GM19240 (cell line): Measurements from ENCODE around the gene VPS16.

ENCODE experiments used
- DNase-seq: peaks from one replicate; pipeline ENCODE4 v3.0.0; 2011; ENCODE audit warnings: low spot score; ENCODE audit not compliant: insufficient read length

VPS16 gene

DNA sequence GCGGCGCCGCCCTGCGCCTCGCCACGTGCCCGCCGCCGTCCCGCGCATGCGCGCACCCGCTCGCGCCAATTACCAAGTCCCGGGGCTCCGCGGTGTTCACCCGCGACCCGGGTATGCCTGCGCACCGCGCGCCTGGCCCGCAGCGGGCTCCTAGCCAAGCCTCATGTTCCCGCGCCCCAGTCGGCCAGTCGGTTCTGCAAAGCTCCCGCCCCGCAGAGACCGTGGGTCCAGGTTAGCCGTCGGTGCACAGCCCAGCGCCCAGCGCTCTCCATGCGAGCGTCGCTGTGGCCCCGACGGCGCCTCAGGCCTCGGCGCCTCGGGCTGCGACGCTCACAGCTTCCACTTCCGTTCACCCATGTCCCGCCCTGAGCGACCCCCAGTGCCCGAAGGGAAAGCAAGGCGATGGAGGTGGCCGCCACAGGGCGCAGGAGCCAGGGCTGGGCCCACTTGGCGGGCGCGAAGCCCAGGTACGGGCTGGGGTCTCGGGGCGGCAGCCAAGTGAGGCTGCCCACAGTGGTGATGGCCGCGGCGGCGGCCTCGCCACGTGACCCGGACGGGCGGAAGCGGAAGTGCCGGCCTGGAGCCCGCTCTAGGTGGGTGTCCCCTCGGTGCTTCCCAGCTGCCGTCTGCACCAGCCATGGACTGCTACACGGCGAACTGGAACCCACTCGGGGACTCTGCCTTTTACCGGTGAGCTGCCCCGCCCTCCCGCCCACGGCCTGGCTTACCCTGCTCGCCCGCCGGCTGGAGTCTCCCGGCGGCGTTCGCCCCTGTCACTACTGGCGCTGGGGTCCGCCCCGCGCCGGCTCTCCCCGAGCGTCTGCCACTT lies at the start of gene VPS16, which contains the start of gene PCED1A:
VPS16 (plus strand) TSS at position 608 of the 829 bp plus-strand sequence; CDS start at position 638, 30 bp downstream.
PCED1A (minus strand) TSS at position 518 of the 829 bp plus-strand sequence. CDS start 743 bp downstream, outside the sequence.
- peak; percentile 98 for DNase-seq

DNA sequence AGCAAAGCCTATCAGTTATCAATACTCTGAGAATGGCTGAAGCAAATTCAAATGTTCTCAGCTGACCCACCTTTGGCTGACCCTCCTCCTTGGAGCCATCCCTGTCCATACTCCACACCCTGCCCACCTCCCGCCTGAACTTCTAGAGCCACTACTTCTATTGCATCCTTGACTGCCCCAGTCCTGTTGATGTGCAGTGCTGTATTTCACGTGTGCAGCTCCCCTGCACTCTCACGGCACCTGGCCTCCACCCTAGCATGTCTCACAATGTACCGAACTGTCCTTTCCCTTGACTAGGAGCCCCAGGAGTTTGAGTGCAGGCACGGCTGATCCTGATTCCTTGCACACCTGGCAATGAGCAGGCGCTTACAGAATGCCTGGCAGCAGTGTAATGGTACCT lies 47.1 kb upstream of the VPS16 start:
- DNase-seq: no peak

DNA sequence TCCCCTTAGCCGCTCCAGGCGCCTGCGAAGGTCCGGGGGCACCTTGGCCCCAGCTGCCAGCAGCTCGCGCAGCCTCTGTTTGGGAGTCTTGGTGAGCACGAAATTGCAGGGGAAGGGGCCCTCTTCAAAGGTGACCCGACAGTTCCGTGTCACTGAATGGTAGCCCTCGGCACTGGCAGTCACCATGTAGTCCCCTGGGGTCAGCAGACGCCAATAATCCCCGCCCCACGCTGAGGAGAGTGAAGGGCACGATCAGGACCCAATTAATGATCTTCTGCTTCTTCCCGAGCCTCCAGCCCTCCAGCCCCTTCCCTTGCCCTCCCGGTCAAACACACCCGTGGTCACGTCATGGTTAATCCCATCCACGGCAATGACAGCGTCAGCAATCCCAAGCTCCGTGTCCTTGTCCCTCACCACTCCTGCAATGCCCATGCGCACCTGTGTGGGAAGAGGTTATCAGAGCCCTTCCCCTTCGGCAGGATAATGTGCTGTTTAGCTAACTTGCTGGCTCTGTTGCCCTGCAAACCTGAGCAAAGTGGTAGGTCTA lies 46.3 kb upstream of the VPS16 start:
- no peak for DNase-seq

DNA sequence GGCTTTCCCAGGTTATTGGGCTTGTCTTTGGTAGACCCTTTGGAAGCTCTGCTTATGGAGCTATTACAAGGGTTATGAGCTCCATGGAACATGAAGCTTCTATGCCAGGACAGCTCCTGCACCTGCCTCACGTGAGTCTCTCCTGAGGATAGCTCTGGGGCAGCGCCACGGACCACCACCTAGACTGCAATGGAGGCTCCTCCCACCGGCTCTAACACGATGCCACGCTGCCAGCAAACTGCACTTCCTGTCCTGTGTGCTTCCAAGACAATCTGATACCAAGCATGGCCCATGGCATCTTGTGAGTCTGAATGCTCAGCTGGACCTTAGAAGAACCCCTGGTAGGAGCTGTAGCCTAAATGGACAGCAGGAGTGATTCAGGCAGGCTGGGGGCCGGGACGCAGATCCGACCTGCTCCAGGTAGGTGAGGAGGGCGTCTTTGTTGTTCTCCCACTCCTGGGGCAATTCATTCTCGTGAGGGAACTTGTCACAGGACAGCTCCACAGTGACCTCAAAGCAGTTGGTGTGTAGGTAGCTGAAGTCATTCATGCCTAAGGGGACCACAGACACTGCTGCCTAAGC lies 45.6 kb upstream of the VPS16 start:
- no peak for DNase-seq

DNA sequence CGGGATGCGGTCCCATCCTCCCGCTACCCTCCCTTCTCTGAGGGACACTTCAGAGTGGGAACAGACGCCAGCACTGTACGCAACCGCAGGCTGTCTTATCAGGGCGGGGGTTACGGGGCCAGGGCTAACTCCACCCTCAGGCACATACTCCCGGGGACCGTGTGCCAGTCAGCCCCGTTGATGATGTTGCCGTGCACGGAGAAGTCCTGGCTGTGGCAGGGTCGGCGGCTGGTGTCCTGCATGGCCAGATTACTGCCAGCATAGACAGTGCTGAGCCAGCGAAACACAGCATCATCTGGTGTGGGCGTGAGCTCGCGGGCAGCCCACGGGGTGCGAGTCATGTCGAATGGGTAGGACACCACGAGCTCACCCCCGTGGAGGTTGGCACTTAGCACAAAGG lies 45.1 kb upstream of the VPS16 start:
- no peak for DNase-seq

DNA sequence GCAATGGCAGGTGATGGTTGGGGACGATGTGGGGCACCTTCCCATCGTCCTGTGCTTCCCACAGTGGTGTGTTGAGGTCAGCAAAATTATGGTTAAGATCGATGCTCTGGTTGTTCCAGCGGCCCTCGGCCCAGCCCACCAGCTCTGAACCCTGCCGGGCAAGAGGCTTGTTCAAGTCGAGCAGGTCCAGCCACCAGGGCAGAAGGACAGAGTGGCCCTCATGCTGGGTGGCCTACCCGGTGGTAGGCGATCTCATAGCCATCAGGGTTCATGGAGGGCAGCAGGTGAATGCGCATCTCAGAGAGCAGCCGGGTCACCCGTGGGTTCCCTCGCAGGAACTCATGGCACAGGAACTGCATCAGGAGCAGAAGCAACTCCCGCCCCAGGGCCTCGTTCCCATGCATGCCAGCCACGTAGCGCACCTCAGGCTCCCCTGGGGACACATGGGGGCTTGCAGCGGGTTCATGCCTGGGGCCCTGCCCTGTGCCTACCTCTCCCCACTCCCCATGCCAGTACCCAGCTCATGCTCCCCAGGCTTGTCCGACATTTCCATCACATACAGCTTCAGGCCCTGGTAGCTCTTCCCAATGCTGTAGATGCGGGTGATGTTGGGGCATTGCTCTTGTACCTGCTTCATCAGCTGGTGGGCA lies 44.4 kb upstream of the VPS16 start:
- no peak for DNase-seq

DNA sequence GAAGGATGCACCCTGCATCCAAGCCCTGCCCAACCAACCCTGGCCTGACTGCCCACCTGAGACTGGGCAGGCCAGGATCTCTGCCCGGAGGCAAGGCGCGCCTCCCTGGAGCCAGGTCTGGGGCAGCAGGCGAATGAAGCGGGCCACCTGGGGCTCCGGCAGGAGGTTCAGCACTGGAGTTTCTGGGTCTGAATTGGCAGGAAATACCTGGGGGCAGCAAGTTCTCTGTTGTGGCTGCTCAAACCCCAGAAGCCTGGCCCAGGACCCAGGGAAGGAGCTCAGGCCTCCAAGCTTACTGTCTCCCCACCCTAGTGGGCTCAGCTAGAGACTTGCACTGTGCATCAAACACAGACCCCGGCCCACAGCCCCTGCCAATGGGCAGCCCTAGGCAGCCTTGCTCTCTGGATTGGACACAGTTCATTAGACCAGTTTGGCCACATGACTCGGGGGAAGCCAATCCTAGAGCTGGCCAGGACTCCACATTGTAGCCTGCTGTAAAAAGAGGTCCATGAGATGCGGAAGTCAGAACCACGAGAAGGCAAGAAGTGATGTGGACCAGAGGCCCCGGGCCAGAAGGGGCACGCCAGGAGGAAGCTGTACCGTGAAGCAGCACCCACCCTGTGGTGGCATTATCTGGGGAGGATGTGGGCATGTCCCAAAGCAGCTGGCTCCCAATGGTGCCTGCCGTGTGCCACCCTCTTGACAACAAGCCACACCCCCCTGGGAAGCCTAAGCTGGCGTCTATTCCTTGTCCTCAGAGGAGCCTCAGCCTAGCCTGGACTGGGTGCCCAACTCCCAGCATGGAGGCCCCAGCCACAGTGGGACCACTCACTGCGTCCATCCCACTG lies 43.2 kb upstream of the VPS16 start:
- DNase-seq: no peak

DNA sequence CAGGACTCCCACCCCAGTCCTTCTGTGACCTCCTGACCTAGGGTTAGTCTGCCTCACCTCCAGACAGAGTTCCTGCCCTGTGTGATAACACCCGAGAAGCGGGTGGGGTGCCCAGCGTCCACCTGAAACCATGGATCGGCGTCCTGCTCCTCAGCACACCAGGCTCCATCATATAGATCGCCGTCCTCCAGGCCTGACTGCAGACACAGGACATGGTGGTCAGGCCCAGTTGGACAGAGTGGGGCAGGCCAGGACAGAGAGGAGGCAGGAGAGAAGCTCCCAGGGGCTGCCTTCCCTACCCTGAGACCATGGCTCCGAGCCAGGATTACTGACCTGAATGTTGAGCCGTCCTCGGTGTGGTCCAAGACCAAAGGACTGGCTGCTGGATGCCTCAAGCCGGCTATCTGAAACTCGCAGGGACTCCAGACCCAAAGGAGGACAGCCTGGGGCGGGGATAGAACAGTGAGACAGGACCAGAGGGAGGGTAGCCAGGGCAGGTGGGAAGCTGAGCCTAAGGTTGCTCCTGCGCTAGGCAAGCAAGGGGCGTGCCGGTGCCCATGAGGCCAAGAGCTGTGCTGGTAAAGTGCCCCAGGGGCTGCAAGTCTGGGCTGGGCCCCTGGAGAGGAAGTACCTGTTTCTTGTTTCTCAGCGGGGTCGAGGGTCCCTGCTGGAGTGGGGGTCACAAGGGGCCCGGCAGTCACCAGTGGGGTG lies 42.3 kb upstream of the VPS16 start:
- no peak for DNase-seq

DNA sequence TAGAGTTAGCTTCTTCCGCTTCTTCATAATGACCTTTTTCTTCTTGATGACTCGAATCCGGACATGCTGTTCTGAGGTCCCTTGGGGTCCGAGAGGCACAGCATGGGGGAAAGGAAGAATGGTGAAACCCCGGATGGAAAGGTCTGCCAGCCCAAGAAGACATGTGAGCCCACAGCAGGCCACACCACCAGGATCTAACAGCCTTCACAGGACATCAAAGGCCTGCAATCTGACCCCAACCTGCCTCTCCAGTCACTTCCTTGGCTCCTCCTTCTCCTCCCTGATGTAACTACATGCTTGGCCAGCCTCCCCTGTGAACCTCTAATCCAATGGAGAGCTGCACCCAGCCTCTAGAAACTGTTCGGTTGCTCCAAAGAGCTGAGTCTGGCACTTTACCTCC lies 41.7 kb upstream of the VPS16 start:
- DNase-seq: no peak

DNA sequence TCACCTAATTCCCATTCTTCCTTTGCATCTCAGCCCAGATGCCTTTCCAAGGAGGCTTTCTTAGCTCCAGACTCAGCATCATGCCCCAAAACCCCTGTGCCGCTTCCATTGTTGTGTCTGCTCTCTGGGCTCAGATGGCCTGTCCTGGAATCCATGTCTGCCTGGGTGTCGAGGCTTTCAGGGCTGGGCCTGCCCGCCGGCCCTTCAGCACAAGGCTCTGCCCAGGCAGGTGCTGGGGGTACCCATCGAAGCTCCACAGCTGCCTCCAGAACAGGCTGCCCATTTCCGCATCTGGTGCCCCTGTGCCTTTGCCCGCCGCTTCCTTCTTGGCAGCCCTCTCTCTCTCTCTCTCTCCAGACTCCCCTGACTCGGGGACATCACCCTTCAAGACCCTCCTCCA lies 41.3 kb upstream of the VPS16 start:
- DNase-seq: no peak

DNA sequence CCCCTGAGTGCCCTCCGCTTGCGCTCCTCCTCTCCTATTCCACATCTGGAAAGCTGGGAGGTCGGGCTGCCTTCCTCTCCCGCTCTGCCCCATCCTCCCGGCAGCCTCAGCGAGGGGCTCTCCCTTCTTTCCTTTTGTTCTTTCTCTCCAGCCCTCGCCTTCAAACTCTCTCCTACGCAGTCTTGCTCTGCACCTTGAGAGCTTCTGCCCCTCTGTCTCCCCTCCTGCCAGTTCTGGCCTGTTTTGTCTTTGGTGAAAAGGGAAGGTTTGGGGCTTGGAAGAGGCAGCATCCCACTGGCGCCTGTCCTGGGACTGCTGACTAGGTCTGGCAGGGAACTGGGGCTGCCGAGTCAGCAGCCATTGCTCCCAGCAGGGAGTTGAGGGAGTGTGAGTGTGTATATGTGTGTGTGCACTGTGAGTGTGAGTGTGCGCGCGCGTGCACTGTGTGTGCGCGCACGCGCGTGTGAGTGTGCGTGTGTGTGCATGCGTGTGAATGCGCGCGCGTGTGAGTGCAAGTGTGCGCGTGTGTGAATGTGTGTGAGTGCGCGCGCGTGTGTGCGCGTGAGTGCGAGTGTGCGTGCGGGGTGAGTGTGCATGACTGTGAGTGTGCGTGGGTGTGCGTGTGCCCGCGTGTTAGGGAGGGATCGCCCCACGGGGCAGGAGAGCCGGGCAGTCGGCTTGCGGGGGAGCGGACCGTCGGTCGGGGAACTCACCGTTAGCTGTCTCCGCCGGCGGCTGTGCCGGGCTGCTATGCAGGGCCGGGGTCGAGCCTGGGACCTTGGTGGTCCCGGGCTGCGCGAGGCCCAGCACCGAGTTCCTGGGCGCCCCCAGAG lies 40.6 kb upstream of the VPS16 start:
- no peak for DNase-seq

DNA sequence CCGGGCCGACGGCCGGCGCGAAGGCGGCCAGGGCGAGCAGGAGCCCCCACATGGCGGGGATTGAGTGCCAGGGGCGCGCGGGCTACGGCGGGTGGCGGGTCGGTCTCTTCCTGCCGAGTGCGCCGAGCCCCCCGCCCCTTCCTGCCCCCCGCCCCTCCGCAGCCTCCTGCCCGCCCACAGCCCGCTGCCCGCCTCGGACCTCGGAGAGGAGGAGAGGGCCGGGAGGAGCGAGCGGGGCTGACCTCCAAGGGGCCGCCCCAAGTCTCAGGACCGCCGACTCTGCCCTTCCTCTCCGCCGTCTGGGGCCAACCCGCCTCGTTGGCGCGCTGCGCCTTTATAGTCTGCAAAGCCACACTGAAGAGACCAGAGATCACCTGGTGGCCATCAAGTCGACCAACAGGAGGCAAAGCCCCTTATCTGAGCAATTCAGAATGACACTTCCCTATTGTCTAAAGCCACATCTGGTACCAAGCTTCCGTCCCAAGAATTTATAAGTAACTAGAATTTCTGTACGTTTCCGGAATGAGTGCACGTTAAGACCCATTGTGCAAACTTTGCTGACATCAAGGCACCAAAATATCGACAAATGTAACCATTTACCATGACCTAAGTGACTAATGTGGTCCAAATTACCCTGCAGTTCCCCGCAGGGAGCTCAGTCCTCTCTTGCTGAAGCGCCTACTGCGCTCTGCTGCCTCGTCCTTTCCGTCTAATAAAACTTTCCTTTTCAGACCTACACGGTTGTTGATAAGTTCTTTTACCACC lies 39.8 kb upstream of the VPS16 start, which contains the start of gene CPXM1:
CPXM1 (minus strand) TSS at position 107 of the 765 bp plus-strand sequence; CDS start at position 52, 55 bp downstream.
- DNase-seq: no peak

DNA sequence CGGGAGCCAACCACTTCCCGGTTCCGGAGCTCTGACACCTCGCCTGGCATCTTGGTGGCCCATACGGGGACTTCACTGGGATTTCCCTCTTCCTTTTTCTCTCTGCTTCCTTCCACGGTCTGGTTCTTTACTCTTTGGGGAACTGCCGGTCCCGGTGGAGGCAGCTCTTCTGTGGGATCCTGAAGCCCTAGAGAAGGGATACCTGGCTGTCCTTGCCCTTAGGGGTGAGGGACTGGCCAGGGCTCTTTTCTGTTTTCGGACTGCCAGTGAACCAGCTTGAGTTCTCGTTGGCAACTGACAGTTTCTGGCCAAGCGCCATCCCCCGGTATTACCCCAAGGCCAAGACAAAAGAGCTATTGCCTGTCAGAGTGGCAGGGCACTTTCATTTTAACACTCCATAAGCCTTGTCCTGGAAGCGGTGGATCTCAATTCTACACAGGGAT lies 39.2 kb upstream of the VPS16 start:
- DNase-seq: no peak

DNA sequence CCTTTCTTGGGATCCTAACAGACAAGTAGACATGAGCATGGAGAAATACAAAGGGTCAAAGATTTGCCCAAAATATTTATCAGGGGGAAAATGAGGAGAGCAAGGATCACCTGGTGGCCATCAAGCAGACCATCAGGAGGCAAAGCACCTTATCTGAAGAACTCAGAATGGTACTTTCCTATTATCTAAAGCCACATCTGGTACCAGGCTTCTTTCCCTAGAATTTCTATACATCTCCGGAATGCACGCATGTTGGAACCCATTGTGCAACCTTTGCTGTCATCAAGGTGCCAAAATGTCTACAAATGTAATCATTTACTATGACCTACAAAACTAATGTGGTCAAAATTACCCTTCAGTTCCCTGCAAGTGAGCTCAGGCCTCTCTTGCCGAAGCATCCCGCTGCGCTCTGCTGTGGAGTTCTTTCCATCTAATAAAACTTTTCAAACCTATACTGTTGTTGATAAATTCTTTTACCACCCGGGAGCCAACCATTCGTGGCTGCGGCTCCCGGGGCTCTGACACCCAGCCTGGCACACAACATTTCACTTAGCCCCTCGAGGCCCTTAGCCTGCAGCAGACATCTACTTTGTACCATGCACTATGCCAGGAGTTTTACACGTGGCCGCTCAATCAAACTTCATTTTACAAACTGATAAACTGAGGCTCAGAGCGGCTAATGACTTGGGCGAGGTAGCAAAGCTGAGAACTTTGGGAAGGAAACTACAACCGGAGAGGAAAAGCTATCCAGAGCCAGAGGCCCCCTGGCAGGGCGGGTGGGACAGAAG lies 36.3 kb upstream of the VPS16 start:
- no peak for DNase-seq

DNA sequence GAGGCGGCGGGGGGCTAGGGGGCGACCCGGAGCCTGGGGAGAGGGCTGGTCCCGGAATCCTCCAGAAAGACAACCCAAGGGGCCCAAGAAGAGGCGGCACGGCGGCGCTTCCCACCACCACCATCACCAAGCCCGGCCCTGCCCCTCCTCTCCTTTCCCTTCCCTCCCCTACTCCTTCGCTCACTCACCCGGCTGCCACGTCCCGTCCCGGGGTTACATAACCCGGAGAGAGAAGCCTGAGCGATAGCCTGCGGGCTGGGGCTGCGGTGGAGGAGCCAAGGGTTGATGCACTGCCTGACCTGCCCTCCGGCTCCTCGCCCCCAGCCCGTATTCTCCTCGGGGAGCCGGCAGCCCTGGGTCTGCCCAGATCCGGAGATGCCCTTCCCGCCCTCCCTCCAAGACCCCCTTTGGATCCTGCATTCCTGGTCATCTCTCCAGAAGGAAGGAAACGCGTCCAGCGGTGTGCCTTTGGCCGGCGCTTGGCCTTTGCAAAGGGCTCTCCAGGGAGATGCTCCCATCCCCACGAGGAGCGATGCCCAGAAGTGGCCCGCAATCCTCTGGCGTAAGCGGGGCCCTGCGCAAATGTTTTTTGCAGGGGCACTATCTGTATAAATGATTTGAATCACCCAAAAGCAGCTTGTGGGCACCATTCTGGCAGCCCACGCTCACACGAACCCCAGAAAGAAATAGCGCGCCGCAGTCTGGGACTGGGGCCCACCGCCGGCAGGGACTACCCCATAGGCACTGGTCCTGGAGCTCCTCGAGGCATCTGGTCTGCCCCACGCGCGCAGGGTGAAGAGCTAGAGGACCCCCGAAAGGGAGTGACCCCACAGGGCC lies 35.5 kb upstream of the VPS16 start:
- DNase-seq: no peak

DNA sequence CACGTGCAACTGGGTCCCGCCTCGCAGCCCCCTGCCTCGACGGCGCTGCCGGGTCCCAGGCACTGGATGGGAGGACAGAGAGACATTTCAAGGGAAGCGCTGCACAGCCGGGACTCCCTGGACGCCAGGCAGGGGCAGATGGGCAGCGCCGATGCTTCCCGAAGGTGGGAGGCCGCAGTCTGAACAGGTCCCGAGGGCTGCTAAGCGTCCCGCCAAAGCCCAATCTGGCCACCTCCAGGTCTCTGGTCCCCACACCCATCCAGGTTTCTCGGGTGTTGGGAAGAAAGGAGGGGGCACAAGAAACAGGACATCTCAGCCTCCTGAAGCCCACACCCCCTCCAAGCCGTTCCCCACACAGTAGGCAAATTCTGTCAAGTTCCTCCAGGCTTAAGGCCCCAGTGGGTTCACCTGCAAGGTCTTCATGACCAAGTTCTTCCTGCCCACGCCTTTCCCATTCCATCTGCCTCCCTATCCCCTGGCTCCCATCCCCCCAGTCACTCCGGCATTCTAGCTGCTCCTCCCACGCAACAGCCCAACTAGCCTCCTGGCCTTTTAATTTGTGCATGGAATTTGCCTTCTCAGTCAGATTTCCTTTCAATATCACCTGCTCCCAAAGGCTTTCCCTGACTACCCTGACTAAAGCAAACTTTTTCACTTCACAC lies 34.7 kb upstream of the VPS16 start:
- DNase-seq: no peak

DNA sequence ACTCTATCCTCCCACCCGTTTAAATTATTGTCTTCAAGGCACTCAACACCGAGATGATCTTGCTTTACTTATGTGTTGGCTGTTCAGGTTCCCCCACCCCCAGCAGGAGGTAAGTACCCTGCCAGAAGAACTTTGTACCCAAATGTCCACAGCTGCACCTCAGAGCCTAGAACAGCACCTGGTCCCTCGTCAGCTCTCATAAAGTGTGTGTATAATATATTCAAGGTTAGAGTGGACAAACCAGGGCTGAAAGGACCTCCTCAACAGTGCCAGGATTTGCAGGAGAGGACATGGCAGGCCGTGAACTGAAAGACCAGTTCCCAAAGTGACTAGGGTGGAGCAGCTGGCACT lies 34.2 kb upstream of the VPS16 start:
- DNase-seq: no peak
